Epithelial cell of proximal tubule (primary cell): ENCODE measurements around the gene UNC13C. TPM values are rescaled to one million over a fixed set of nuclear protein-coding genes. Genes with fewer than 3 reads are reported as not detected.

Experiments
- DNase-seq: peaks from one replicate; pipeline ENCODE4 v3.0.0-alpha.2; 2011; ENCODE audit warnings: low read depth
- H3K4me3 ChIP-seq: 2 replicates; pipeline ENCODE4 v1.5.1; 2011; ENCODE audit warnings: low read depth, mild to moderate bottlenecking, low read length
- CTCF ChIP-seq: conservative IDR thresholded peaks from 2 replicates; pipeline ENCODE4 v1.5.1; 2012; ENCODE audit warnings: low read depth, mild to moderate bottlenecking, low read length
- total RNA-seq: library from RNA; depleted of rRNA; stranded (reverse); fragments of >200 nt; gene quantifications from 2 replicates; pipeline ENCODE4 v1.2.3, GENCODE V29; 2015

UNC13C gene
- total RNA-seq, 1 donor from 2014 or later = 0.06 TPM

- H3K4me3 ChIP-seq = no peak overlapping the region
- no peak for TF ChIP-seq CTCF
- no peak for DNase-seq
Observed at GRCh38 chr15:54659646-54660045, 681.4 kb downstream of the UNC13C start.

GRCh38 chr15:54660356-54660755 lies 682.1 kb downstream of the UNC13C start:
- no peak overlapping the region for H3K4me3 ChIP-seq
- TF ChIP-seq CTCF = no peak

GRCh38 chr15:54675241-54675640 lies 697.0 kb downstream of the UNC13C start:
- no peak for DNase-seq
- TF ChIP-seq CTCF = no peak

More at GRCh38 chr15:54660356-54660755, 682.1 kb downstream of the UNC13C start:
- DNase-seq = peak; percentile 2

GRCh38 chr15:54681584-54681983 lies 703.3 kb downstream of the UNC13C start:
- no peak for DNase-seq
- no peak overlapping the region for H3K4me3 ChIP-seq
- TF ChIP-seq CTCF = no peak

More at GRCh38 chr15:54675241-54675640, 697.0 kb downstream of the UNC13C start:
- no peak overlapping the region for H3K4me3 ChIP-seq

Other genes starting within 250 kb of the UNC13C start
- gene WDR72, start 218.8 kb upstream of the UNC13C start, total RNA-seq = 1.5 and 2.3 TPM in 2 replicates